Measurements from ENCODE around the gene CYB5R3. TPM values are rescaled to one million over a fixed set of nuclear protein-coding genes. Genes with fewer than 3 reads are reported as not detected.

Gene CYB5R3
- total RNA-seq, 4 donors from 2014 or later = 52.6 to 120 (median 75.5) TPM

GRCh38 chr22:42604403-42604802, 44.8 kb downstream of the CYB5R3 start:
- Histone ChIP-seq H3K4me1 (peaks cover 54 to 75% of the 10 kb centered on the region in 2 donors), H3K27me3 (no peaks in the 10 kb centered on the region), H3K36me3 (peaks cover 17 to 22% of the 10 kb centered on the region in 2 donors), H3K27ac (peak overlapping the region; percentile 46 to 62 (median 59)), H3K4me3 (replicated peaks in 1 of 3) (no peak overlapping the region), H3K9me3 (no peaks in the 10 kb centered on the region)
- 32 to 41% methylated on average over 3 of the region's 3 CpGs for WGBS, 2 donors
- intact Hi-C loops (cut with DNase I) = no loop called here
- DNase-seq = peak; percentile 87 to 92
- no peak for TF ChIP-seq CTCF (IDR thresholded peaks at IDR 0.05)
- TF ChIP-seq POLR2A (IDR thresholded peaks at IDR 0.05) = no peak

DNA sequence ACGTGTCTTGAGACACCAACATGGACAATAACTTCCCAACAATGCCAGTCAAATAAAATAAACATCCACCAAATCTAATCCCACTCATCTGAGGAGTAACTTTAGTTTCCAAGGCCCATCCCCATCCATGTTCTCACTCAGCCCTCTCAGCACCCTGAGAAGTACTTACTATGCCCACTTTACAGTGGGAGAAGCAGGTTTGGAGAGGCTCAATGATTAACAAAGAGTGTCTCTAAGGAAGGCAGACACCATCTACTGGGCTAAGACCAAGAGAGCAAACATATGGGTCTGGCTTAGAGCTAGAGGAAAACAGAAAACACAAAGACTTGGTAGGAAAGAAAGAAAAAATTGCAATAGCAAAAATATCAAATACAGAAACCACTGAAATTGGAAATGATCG, 45.8 kb downstream of the CYB5R3 start:
- intact Hi-C loops (cut with DNase I) = no loop called here
- DNase-seq = no peak
- Histone ChIP-seq H3K4me3 (replicated peaks in 1 of 3) (no peak overlapping the region), H3K36me3 (peaks cover 27 to 32% of the 10 kb centered on the region in 2 donors), H3K4me1 (peaks cover 44 to 65% of the 10 kb centered on the region in 2 donors), H3K9me3 (no peaks in the 10 kb centered on the region), H3K27me3 (no peaks in the 10 kb centered on the region), H3K27ac (peak overlapping the region; percentile 46 to 62 (median 59))
- no peak for TF ChIP-seq POLR2A (IDR thresholded peaks at IDR 0.05)
- TF ChIP-seq CTCF (IDR thresholded peaks at IDR 0.05) = no peak
- 80 to 92% methylated on average over 2 of the region's 2 CpGs for WGBS, 2 donors

DNA sequence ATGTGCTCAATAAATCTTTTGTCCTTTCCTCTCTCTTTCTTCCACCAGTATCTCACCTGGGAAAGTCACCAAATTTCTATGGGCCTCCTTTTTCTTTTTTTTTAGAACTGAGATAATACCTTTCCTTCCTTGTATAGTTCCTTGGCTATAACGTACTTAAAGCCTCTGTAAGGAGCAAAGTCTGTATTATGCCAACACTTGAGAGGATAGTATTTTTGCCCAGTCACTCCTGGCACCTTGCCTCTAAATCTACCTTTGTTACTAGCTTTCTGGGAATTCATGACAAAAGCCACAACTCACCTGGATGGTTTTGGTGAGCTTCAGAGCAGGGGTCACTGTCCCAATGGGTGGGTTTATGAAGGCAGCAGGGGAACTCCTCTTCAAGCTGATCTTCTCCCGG, 46.7 kb downstream of the CYB5R3 start:
- WGBS, 2 donors = 63 to 75% methylated on average over 2 of the region's 2 CpGs
- Histone ChIP-seq H3K9me3 (no peaks in the 10 kb centered on the region), H3K27ac (peak overlapping the region; percentile 19 to 39 (median 37)), H3K36me3 (peaks cover 29 to 34% of the 10 kb centered on the region in 2 donors), H3K27me3 (no peaks in the 10 kb centered on the region), H3K4me3 (replicated peaks in 1 of 3) (no peak overlapping the region), H3K4me1 (peaks cover 42 to 57% of the 10 kb centered on the region in 2 donors)
- intact Hi-C loops (cut with DNase I) = no loop called here
- peak; percentile 34 to 45 for DNase-seq
- TF ChIP-seq POLR2A (IDR thresholded peaks at IDR 0.05) (no peak), CTCF (IDR thresholded peaks at IDR 0.05) (no peak)

GRCh38 chr22:42601879-42602465, 47.2 kb downstream of the CYB5R3 start:
- Histone ChIP-seq H3K9me3 (no peaks in the 10 kb centered on the region), H3K36me3 (peaks cover 34 to 38% of the 10 kb centered on the region in 2 donors), H3K4me1 (peaks cover 41 to 52% of the 10 kb centered on the region in 2 donors), H3K27me3 (no peaks in the 10 kb centered on the region), H3K4me3 (replicated peaks in 1 of 3) (no peak overlapping the region), H3K27ac (peak overlapping the region; percentile 19 to 39 (median 37))
- WGBS, 2 donors = 93% methylated on average over 6 of the region's 6 CpGs
- intact Hi-C loops (cut with DNase I) = no loop called here
- no peak for TF ChIP-seq CTCF (IDR thresholded peaks at IDR 0.05)
- no peak for TF ChIP-seq POLR2A (IDR thresholded peaks at IDR 0.05)
- DNase-seq = no peak

DNA sequence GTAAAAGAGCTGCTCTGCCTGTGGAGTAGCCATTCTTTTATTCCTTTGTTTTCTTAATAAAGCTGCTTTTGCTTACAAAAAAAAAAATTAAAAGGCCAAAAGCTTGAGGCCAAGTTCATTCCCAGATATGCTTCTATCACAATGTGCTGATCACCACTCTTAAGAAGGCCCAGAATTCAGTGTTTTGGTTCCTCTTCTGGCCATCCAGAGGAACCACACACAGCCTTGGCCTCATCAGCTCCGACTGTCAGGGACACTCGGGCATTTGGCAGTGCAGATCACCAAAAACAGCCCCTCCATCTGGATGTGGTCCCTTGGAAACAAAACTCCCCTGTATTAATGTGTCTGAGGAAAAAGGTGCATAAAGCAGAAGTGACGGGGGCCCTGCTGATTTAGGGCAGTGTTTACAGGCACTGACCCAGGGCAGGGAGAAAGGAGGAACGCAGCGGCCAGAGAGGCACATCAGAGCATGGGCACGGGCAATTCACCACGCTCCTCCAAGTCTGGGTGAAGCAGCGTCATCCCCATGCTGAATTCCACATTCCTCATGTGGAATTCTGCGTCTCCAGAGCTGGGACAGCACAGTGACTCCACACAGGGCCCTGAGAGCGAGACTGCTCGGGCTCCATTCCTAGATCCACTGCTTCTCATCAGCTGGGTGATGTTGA, 52.2 kb downstream of the CYB5R3 start:
- H3K27ac ChIP-seq = no peak overlapping the region

More for the DNA sequence above, 52.2 kb downstream of the CYB5R3 start:
- WGBS, 2 donors = 84 to 96% methylated on average over 11 of the region's 11 CpGs
- no peaks in the 10 kb centered on the region for H3K27me3 ChIP-seq
- peaks cover 0 to 2% of the 10 kb centered on the region in 2 donors for H3K4me1 ChIP-seq
- H3K4me3 ChIP-seq (replicated peaks in 1 of 3) = no peak overlapping the region
- TF ChIP-seq POLR2A (IDR thresholded peaks at IDR 0.05) (no peak), CTCF (IDR thresholded peaks at IDR 0.05) (no peak)
- H3K36me3 ChIP-seq = peaks cover 73 to 75% of the 10 kb centered on the region in 2 donors
- no peak for DNase-seq
- H3K9me3 ChIP-seq = no peaks in the 10 kb centered on the region
- intact Hi-C loops (cut with DNase I) = no loop called here

Data from thyroid gland (tissue), 4 donors.